Measurements from ENCODE around the gene HOXA3.

The HOXA3 gene

DNA sequence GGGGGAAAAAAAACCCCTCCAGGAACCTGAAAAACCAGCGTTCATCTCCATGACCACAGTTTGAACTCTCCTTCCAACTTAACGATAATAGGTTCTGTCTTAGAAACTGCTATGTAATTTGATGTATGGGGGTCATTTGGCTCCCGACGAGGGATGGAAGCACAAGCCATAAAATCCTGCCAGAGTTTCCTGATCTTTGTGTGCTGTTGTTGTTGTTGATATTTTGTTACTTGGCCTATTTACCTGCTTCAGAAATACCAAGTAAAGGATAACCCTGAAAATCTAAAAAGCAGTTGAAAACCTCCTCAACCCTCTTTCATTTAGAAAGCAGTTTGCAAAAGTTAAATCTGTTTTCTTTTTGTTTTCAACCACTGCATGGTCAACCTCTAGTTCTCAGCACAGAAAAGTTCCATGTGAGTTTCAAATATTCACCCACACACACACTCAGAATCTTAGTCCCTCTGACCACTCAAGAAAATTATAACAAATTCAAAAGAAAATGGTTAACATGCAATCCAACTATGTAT, 40.6 kb downstream of the HOXA3 start:
- no peak for DNase-seq

DNA sequence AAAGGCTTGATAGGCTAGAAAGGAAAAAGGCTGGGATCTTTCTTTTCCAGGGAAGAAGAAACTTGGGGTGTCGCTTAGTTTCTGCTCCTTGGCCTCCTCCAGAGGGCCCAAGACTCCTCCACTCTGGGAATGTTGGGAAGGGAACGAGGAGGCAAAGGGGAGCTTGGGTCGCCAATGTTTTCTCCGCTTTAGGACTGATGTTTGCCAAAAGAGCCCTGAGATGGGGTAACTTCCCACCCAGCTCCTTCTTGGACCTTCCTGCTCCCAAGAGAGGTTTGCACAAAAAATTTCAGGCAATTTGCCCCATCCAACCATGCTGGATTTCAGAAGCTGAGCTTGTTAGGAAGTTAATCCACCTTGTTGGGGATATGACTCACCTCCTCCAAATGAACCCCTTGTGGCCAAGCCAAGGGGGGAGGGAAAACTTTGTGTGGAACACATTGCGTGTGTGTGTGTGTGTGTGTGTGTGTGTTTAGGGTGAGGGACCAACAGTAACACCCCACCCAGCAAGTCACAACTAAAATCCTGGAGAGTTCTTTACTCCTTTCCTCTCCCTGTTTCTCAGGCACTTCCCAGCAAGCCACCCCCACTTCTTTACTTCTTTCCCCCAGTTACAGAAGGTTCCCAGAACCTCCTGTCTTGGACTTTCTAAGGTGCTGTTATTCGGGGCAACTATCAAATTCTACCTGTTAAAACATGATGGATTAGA, 41.2 kb downstream of the HOXA3 start:
- DNase-seq, result no peak

DNA sequence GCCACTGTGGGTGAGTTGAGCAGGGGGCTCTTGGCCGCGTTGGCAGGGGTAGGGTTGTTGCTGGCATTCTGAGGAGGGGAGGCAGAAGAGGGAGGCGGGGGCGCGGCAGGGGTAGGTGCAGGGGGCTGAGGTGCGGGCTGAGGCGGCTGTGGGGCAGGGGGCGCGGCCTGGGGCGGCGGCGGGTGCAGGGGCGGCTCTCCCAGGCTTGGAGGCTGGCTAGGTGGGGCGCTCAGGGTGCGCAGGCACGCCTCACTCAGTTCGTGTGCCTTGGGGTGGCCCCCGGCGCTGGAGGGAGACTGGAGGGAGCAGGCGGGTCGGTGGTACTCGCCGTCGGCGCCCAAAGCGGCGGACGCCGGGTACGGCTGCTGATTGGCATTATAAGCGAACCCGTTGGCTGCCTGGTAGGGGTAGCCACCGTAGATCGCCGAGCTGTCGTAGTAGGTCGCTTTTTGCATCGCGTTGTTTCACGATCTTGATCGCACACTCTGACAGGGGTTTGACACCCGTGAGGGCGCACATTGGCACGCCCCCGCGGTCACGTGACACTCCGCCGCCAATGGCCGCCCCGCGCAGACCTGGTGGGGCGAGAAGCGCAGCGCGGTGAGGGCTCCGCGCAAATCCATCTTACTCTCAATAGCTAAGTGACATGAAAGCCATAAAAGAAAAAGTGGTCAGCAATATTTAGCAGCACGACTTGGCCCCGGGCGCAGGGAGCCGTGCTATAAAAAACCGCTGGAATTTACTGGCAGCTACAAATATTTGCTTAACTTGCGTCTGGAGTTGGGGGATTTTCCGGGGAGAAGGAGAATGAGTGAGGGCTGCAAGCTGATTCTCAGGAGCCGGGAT, 42.0 kb downstream of the HOXA3 start:
- DNase-seq, result no peak

DNA sequence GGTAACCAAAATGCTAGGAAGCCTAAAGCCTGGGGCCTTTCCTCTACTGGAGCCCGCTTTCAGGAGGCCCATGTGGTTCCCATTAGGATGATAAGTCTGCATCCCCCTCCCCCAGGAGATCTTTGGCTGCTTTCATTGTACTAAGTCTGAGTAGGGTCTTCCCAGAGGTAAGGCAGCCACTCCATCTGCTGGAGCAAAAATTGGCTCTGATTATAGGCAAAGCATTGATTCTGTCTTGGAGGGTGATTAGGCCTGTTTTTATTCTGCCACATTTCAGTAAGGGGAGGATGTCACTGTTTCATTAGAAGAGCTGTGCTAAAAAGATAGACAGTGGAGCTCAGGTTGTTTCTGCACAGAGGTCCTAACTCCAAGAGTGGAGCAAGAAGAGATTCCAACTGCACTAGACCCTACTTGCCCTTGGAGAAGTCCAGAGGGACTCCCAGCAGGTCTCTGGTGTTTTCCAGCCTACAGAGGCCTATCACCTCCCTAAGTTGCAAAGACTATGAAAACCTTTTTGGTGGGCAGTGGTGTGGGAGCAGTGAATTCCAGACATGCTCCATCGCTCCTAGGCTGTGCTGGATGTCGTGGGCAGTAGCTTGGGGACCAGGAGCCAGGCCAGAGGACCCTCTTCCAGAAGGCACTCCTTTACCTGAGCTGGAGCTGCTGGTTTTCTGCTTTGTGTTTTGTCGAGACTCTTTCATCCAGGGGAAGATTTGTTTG, 42.8 kb downstream of the HOXA3 start:
- DNase-seq, result no peak

DNA sequence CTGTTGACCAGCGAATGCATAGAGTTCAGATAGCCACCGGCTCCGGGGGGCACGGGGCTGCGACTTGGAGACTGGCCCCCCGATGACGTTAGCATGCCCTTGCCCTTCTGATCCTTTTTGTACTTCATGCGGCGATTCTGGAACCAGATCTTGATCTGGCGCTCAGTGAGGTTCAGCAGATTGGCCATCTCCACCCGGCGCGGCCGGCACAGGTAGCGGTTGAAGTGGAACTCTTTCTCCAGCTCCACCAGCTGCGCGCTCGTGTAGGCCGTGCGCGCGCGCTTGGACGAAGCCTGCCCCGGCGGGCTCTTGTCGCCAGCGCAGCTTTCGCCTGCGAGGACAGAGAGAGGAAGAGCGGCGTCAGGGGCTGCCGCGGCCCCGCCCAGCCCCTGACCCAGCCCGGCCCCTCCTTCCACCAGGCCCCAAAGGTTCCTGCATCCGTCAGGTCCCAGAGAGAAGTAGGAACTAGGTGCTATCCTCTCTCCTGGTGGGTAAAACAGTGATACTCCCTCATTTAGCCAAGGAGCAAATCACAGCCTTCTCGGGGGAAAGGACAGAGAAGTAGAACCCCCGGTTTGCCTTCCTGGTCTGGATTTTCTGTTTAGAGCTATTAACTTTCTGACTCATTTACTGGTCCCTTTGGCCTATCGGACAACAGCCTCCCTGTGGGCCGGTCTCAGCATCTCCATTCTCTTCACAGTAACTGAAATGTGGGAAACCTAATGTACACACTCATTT, 43.8 kb downstream of the HOXA3 start:
- no peak for DNase-seq

DNA sequence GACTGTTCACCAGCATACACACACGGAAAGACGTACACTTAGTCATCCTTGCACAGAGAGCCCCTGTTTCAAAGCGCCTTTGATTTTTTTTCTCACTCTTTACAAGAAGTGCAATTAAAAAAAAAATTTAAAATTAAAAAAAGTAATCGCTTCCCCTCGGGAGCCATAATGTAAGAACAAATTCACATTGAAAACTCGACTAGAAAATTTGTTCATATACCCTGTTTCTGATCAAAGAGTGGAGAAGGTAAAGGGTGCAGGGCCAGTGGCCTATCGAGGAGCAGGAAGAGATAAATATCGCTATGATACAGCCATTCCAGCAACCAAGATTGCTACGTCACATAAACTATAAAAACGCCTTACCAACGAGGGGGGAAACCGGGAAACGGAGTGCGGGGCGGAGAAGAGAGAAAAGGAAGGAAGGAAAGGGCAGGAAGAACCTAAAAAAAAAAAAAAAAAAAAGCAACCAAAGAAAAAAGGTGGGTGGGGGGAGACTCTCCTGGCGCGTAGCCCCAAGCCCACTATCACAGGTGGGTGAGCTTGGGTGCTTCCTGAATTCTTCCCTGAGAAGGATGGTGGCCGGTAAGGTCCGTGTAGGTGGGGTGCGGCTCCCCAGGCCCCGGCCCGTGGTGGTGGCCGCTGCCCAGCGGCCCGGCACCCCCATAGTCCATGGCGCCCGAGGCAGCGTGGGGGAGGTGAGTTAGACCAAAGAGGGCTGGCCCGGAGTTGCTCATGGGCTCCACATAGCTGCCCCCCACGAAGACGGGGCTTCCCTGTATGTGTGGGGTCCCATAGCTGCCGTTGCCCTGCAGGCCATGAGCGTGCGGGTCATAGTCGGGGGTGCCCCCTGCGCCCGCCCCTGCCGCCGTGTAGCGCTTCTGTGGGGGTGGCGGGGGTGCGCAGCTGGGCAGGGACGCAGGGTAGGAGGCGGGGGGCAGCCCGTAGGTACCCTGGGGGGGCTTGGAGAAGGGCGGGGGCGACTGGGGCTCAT, 44.7 kb downstream of the HOXA3 start:
- DNase-seq, result no peak

DNA sequence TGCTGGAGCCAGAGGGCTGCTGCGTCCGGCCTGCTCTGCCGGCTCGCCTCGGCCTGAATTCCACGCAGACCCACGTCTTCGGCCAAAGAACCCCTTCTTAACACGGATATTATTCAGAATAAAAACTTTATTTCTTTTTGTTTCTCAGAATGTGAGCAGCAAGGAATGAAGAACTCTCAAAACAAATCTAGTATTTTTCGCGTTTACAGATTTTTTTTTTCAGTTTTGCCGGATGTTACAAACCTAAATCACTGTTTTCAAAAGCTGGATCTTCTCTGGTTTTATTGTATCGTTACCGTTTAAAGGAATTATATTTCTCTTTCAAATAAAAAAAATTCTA, 45.5 kb downstream of the HOXA3 start:
- no peak for DNase-seq

DNA sequence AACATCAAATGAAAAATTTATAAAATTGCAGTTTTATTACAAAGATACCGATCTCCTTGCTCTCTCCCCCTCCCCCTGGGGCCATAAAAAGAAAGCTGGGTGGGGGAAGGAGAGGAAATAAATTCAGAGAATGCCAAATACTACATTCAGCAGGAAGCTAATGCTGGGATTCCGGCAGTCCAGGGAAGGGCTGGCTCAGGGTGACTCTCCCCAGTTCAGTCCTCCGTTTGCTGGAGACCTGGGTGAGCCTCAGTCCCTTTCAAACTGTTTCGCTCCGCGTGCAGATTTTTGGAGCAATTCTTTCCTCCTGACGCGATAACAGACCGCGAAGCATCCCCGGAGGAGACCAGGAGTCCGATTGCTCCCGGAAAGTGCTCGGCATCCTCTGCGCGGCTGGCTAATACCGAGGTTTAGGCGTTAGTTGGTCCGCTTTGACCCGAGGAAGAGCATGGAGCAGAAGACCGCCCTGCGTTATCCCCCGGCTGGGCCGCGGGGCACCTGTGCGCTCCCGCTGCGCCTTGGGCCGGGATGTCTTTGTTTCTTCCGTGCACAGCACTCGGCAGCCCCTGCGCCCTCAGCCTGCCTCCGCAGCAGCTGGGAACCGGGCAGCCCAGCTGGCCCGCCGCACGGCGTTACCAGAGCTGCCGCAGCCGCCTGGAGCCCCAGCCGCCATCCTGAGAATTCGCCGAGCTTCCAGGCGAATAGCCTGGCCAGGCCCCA, 46.0 kb downstream of the HOXA3 start:
- no peak for DNase-seq

DNA sequence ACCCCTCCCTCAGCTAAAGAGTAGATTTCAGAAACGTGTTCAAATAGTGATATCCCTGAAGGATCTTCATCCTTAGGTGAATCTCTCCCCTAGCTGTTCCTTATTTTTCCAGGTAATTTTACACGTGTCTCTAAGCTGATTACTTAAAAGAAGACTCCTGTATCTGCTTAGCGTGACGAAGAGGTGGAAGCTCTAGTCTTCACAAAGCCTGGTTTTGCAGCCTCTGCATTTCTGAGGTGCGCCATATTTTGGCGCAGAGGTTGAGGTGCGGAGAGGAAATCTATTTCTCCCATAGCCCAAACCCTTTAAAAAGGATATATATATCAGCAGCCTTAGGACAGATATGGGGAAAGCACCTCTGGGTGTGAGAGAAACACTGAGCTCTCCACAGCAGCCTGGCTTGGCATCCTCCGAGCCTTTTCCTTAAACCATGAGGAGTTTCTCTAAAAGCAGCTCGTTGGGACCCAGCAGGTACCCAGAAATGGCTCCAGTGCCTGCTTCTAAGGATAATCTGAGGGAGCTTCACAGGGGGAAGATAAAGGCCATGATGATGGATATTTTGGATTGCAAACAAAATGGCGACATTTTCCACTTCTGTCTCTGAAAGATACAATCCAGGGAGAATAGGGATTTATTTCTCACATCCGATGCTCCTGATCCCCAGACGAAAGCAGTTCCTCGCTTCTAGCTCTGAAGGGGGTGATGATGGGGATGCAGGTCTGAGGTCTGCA, 46.9 kb downstream of the HOXA3 start:
- no peak for DNase-seq

DNA sequence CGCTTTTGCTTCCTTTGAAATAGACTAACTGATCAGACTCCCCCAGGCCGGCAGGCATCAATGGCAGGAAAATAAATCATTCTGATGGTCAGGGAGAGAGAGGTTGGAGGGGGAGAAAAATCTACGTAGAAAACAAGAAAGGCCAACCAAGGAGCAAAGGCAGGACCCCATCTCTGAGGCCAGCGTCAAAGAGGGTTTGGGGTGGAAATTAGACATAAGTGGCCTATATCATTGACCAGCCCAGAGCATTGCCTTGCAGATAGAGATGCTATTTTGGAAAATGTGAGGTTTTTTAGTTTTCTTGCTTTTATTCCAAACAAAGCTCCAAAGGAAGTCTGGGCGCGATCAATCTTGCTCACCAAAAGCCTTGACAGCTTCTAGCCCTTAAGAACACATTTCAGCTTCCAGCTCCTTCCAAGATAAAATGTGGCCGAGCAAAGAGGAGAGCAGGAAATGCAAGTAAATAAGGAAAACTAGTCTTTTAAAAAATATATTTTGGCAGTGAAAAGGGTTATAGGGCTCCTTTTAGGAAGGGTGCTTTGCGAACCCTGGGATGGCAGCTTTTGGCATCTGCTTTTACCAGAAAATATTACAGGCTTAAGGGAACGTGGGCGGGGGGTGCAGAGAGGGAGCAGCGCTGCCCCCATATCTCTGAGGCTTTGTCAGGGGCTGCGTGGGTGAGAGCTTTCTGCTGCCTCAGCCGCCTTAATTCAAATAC, 47.9 kb downstream of the HOXA3 start:
- DNase-seq, result no peak

DNA sequence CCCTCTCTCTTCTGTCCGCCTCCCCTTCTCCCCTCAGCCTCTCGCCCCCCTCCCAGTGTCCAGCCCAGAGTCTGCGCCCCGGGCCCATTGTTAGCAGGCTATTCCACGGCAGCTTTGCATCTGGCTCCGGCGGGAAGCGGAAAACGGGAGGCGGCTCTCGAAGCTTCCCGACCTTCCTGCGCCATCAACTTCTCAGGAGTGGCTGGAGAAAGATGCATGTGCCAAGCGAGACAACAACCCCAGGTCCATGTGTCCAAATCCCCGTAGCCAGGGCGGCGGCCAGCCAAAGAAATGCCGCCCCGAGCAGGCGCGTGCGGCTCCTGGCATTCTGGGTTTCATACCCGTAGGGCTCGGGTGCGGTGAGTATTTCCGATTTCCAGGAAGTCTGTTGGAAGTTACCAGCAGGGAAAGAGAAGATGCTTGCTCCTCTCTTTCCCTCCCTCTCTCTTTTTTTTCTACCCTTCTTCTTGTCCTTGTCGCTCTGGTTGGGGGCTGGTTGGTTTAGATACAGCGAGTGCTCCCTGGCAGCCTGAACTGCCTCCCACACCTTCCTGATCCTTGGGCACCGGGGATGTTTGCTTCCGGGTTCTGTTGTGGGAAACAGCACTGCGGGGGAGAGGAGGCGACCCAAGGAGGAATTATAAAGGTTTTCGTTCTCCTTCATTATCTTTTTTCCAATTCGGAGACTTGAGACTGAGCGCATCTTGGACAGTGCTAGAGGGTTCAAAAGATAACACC, 48.7 kb downstream of the HOXA3 start:
- no peak for DNase-seq

DNA sequence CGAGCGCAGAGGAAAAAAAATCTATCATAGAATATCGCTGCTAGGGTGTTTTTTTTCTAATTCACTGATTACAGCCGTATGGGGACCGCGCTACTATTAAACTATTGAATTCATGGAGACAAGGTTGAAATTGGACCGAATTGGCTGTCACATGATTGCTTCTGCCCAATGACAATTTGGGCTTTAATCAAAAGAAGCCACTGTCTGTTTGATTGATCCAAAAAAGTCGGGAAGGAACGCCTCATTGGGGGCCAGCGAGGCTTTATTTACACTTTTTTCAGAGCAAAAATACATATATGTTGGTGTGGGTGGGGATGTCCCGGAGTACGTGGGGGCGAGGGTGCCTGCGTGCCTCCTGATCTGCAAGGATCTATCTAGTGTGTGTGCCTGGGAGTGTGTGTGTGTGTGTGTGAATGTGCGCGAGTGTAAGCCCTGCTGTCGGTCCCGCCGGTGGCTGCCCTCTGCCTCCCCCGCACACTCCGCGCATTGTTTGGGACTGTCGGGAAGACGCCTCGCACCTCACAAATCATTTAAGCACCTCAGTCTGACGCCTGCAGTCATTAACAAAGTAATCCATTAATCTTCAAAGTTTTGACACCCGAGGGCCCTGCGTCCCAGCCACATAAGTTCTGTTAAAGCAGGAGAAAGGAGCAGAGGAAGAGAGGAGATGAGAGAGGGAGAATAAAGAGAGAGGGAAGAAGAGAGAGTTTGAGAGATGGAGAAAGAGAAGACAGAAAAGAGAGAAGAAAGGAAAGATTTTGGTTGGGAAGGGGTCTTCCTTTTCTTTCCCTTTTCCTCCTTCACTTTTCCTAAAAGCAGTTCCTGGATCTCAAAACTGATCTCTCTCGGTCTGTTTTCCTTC, 49.6 kb downstream of the HOXA3 start, which contains the start of gene HOXA2:
Gene HOXA2 (minus strand): TSS at position 103 of the 862 bp plus-strand sequence. CDS start 183 bp downstream, outside the sequence.
- no peak for DNase-seq

DNA sequence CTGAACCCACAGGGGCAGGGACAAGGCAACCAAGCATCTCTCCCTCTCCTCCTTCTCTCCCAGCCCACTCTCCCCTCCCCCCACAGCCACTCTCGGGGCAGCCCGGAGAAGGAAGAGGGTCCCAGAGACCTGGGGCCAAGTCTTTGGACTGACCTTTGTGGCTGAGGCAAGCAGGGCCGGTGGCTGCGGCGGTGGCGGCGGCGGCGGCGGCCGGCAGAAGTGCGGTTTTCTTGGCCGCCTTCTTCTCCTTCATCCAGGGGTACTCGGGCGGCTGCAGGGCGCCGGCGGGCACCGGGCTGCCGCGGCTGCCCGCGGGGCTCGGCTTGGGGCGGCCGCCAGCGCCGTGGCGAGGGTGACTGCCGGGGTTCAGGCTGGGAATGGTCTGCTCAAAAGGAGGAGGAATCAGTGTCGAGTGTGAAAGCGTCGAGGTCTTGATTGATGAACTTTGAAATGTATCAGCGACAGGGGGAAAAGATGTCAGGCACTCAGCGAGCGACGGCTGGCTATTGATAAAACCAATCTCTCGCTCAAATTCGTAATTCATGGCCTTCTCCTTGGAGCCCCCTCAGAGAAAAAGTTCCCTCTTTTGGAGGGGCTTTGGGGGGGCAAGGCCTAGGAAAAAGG, 50.3 kb downstream of the HOXA3 start:
- no peak for DNase-seq

DNA sequence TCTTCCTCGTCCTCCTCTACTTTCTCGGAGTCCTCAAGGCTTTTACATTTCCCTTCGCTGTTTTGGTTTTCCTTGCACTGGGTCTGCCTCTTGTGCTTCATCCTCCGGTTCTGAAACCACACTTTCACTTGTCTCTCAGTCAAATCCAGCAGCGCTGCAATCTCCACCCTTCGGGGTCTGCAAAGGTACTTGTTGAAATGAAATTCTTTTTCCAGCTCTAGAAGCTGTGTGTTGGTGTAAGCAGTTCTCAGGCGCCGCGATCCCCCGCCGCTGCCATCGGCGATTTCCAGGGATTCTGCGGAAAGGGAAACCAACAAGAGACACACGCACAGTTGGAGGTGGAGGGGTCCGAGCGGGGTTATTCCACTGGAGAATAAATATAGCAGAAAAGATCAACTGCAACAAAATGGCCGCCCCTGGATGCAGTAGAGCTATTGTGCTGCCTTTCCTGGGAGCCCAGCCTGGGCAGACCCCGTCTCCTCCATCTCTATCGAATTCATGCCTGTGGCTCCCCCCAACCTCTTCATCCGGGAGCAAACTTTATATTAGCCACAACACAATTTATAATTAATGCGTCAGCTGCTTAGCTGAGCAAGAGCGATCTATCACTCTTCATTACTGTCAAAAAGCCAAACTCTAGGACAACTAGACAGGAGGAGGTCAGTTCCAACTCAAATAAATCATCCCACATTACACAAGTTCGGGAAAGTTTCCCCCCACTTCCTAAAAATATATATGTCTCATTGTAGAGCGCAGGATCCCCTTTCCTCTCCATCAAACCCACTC, 51.0 kb downstream of the HOXA3 start:
- no peak for DNase-seq

DNA sequence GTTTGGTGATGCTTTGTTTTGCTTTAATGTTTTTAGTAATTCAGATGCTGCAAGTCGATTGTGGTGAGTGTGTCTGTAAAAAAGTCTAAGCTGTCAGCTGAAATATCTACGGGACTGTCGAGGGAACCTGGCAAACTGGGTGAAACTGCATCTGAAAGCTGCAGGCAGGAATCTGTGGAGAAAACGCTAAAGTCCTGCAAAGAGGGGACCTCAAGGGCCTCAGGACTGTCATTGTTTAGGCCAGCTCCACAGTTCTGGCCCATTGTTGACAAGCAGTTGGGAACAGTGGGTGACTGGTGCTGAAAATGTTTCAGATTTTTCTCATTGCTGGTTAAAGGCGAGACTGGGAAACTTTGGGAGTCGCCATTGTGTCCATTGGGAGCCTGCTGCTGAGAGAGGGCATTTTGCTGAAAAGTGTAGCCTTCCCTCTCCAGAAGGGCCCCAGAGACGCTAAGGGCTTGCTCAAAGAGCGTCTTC, 51.7 kb downstream of the HOXA3 start:
- DNase-seq, result no peak

Measured in DMS 273 treated with DMSO at 0.1 percent for 48 hours (cell line).